NCI-H2196 treated with DMSO at 0.1 percent for 48 hours (cell line): ENCODE data around the gene HELZ2.
"Not testable (repeated sequence)": the region's sequence is repeated elsewhere in the genome, so short reads cannot be mapped to it uniquely, and the experiment has no call there.

Experiments used
- DNase-seq: peaks from one replicate; lab custom pipeline; 2025; ENCODE audit not compliant: unreplicated experiment; lab: John Stamatoyannopoulos, UW

The HELZ2 gene

DNA sequence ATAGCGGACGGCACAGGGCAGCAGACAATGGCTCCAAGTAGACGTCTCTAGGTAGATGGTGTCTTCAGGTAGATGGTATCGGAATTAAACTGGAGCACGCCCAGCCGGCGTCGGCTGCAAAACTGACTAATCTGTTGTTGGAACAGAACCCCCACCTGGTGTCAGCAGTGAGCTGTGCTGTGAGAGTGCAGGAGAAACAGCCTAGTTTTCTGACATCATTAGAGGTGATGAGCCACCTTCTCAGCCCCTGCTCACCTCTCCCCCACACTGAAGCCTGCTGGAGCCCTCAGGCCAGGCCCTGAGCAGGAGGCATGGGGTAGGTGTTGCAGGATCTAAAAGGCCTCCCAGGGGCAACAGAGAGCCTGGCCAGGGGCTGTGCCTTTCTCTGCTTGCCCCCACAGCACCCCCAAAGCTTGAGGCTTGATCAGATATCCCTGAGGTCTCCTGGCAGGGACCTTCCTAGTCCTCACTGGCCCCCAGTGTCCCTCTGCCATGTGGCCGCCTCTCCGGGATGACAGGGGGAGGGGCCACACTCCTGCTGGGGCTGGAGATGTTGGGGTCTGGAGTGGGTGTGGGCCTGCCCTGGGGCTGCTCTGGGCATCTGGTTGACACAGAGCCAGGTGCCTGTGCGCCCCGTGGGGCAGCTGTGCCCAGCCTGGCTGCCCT is 6.9 kb upstream of the HELZ2 start:
- DNase-seq: no peak

- no peak for DNase-seq
Observed at GRCh38 chr20:63579017-63579694, 5.1 kb upstream of the HELZ2 start.

DNA sequence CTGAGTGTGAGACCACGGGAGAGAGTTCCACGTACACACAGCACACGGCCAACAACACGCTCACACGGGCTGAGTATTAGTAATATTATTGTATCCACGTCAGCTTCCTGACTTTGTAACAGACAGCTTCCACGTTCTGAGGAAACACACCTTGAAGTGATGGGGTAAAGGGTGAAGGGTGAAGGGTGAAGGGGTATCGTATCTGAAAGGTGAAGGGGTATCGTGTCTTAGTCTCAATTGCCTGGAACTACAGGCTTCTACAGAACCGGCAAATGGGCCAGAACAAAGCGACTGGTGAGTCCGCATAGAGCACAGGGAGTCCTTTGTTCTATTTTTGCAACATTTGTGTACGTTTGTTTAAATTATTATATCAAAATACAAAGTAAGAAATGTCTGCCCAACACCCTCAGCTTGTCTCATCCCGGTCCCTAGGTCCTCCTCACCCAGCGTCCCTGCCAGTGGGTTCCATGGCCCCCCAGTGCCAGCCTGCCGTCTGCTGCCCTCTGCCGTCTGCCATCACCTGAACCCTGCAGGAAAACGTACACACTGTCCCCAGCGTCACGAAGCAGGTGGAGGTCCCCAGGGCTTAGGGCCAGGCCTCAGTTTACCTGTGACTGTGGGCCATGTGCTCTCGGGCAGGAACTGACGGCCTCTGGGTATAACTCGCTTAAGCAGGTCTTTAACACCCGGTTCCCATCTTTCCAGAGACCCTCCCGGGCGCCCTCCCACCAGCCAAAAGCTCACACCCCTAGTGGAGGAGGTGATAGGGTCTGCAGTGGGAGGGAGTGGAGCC is 4.4 kb upstream of the HELZ2 start:
- no peak for DNase-seq

- no peak for DNase-seq
Observed at GRCh38 chr20:63577317-63577894, 3.4 kb upstream of the HELZ2 start.

GRCh38 chr20:63576311-63576710 is 2.3 kb upstream of the HELZ2 start:
- no peak for DNase-seq

DNA sequence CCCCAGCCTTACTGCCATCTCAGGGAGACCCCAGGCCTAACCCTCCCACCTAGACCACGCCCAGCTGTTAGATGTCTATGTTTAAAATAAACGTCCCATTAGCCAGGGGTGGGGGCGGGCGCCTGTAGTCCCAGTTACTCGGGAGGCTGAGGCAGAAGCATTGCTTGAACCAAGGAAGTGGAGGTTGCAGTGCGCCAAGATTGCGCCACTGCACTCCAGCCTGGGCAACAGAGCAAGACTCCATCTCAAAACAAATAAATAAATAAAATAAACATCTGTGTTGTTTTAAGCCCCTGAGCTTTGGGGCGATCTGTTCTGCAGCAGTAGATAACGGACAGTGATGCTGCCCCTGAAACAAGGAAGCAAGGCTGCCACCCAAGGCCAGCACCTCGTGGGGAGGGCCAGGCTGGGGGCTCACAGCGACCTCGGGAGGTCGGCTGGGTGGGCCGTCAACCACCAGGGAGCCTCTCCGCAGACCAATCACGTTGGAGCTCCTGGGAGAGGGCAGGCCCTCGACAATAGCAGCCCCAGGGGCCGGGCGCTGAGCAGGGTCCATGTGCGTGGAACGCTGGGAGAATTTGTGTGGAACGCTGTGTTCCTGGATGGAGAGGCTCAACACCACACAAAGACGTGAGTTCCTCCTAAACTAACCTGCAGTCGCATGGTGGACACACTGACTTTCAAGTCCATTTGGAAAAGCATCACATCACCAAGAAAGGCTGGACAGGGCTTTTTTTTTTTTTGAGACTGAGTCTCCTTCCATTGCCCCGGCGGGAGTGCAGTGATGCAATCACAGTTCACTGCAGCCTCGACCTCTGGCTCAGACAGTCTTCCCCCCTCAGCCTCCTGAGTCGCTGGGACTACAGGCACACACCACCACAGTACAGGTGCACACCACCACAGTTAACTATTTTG is 1.0 kb upstream of the HELZ2 start:
- no peak for DNase-seq

GRCh38 chr20:63573647-63574131 is 350 bp downstream of the HELZ2 start:
- no peak for DNase-seq

GRCh38 chr20:63572788-63573646 is 1.0 kb downstream of the HELZ2 start:
- no peak for DNase-seq

DNA sequence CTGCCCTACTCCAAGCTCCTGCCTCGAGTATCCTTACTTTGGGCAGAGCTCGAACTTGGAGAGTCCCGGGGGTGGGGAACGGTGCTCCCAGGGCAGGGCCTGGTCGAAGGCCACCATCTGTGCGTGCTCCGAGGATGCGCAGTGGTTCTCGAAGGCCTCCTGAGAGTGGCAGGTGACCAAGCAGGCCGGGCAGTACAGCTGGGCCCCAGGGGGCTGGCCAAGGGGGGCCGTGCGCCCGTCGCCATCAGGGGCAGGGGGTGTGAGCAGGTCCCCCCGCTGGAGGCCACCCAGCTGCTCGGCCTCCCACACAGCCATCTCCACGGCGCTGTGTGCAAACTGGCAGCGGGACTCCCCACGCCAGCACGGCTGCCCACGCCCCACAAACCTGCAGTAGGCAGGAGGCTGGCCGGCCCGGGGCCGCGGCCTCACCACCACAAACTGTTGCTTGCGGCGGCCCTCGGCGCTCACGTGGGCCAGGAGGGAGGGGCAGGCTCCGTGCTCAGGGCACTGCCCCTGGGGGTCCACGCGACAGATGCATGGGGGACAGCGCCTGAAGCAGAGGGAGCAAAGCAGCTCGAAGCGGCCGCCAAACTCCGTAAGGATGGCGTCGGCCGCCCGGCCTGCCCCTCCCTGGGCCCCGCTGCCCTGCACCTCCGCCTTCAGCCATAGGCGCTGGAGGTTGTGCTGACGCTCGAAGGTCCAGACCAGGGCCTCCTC is 1.8 kb downstream of the HELZ2 start:
- DNase-seq: no peak

- not testable (repeated sequence) for DNase-seq
Observed at GRCh38 chr20:63571087-63571478, 3.0 kb downstream of the HELZ2 start.

- DNase-seq: no peak
Observed at GRCh38 chr20:63570281-63571086, 3.6 kb downstream of the HELZ2 start.

GRCh38 chr20:63568986-63569949 is 4.8 kb downstream of the HELZ2 start:
- DNase-seq: no peak

GRCh38 chr20:63568170-63568981 is 5.7 kb downstream of the HELZ2 start:
- DNase-seq: no peak

GRCh38 chr20:63567386-63568169 is 6.5 kb downstream of the HELZ2 start:
- DNase-seq: no peak

DNA sequence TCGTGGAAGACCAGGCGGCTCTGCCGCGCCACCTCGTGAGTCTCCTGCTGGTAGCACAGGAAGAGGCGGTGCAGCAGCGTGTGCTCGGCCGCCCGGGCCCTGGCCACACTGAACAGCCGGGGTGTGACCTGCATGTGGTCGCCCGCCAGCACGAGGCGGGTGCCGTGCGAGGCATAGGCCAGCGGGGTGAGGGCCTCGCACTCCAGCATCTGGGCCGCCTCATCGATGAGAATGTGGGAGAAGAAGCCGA is 7.0 kb downstream of the HELZ2 start:
- DNase-seq: no peak
